DND-41 (cell line): ENCODE data around the gene GAB1.

ENCODE experiments used
- ATAC-seq: fragments of 200-7000 bp; cut with Tn5 transposase; 3 replicates; pipeline ENCODE4 v1.9.1; 2021; ENCODE audit warnings: low read depth; ENCODE audit not compliant: insufficient read depth
- DNase-seq: peaks from one replicate; pipeline ENCODE4 v3.0.0-alpha.2; 2020
- H2AFZ ChIP-seq: 2 replicates; pipeline ENCODE4 v1.6.0; 2012; ENCODE audit warnings: low read depth, low read length
- H3K27ac ChIP-seq: 2 replicates; pipeline ENCODE4 v1.5.1; 2012; ENCODE audit warnings: low read length, inconsistent platforms
- H3K27me3 ChIP-seq: fragments of 200-600 bp; sonication (generic); 2 replicates; pipeline ENCODE4 v1.6.0; 2012; ENCODE audit warnings: low read length, mild to moderate bottlenecking, inconsistent platforms; ENCODE audit not compliant: insufficient read depth, poor library complexity
- H3K36me3 ChIP-seq: 2 replicates; pipeline ENCODE4 v1.5.1; 2012; ENCODE audit warnings: low read length, inconsistent platforms; ENCODE audit not compliant: insufficient read depth
- H3K4me1 ChIP-seq: 2 replicates; pipeline ENCODE4 v1.5.1; 2012; ENCODE audit warnings: mild to moderate bottlenecking, low read length; ENCODE audit not compliant: insufficient read depth
- H3K4me2 ChIP-seq: 2 replicates; pipeline ENCODE4 v1.6.0; 2012; ENCODE audit warnings: mild to moderate bottlenecking, moderate library complexity, low read length, inconsistent platforms; ENCODE audit not compliant: insufficient read depth
- H3K4me3 ChIP-seq, 2 experiments: fragments of 200-600 bp in 1 of 2; shearing (Covaris generic) in 1 of 2; 2 replicates each; pipeline ENCODE4 v1.5.1; 2012 to 2016; ENCODE audit warnings: inconsistent platforms in 2 of 2, low read length in 2 of 2, mild to moderate bottlenecking in 2 of 2, low read depth in 1 of 2, moderate library complexity in 1 of 2
- H3K79me2 ChIP-seq: 2 replicates; pipeline ENCODE4 v1.6.0; 2012; ENCODE audit warnings: low read length, inconsistent platforms; ENCODE audit not compliant: insufficient read depth
- H3K9ac ChIP-seq: 2 replicates; pipeline ENCODE4 v1.6.0; 2012; ENCODE audit warnings: low read depth, mild to moderate bottlenecking, inconsistent platforms, low read length, moderate library complexity
- H3K9me3 ChIP-seq: 2 replicates; pipeline ENCODE4 v1.5.1; 2012; ENCODE audit warnings: low read length, moderate library complexity, mild to moderate bottlenecking, inconsistent platforms; ENCODE audit not compliant: insufficient read depth, severe bottlenecking
- H4K20me1 ChIP-seq: 2 replicates; pipeline ENCODE4 v1.6.0; 2012; ENCODE audit warnings: low read length; ENCODE audit not compliant: insufficient read depth
- EZH2 ChIP-seq: IDR thresholded peaks from 3 replicates; pipeline ENCODE4 v1.6.1; 2012; ENCODE audit warnings: borderline replicate concordance, low read depth, mild to moderate bottlenecking, moderate library complexity, low read length, inconsistent platforms; ENCODE audit not compliant: severe bottlenecking
- TF ChIP-seq, protein P1 (sequence below): IDR thresholded peaks from 2 replicates; pipeline ENCODE4 v1.5.1; 2012; ENCODE audit warnings: borderline replicate concordance, low read length, moderate library complexity, mild to moderate bottlenecking; ENCODE audit not compliant: poor library complexity, severe bottlenecking; ENCODE audit errors: extremely low read depth

Gene GAB1

DNA sequence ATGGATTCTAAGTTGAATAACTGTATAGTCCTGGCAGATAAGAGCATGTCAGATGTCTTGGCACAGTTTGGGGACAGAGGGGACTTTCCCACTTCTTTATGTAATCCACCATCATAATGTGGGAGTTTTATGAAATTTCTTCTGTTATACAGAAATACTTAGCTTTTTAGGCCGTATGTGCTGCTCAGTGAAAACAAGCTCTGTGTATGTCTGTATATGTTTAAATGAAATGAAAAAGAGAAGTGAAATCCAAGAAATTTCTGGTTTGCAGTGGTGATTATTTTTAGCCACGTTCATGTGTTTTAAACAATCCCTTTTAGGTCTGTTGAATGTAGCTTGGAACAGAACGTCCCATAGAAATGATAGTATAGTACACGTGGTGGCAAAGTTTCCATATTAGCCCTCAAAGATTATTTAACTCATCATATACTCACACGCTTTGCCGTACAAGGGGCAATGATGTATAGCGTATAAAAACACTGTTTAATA, 41.0 kb downstream of the GAB1 start:
- DNase-seq (no peak), ATAC-seq (no peak)
- Histone ChIP-seq H3K4me3 (no peak overlapping the region), H3K9ac (no peak overlapping the region), H3K79me2 (no peaks in the 10 kb centered on the region), H3K4me2 (no peak overlapping the region), H3K9me3 (no peaks in the 10 kb centered on the region), H3K36me3 (no peaks in the 10 kb centered on the region), H2AFZ (no peak overlapping the region), H3K4me1 (no peaks in the 10 kb centered on the region), H3K27ac (no peak overlapping the region), H3K27me3 (peaks cover 4% of the 10 kb centered on the region), H4K20me1 (no peaks in the 10 kb centered on the region)
- TF ChIP-seq, protein P1, sequence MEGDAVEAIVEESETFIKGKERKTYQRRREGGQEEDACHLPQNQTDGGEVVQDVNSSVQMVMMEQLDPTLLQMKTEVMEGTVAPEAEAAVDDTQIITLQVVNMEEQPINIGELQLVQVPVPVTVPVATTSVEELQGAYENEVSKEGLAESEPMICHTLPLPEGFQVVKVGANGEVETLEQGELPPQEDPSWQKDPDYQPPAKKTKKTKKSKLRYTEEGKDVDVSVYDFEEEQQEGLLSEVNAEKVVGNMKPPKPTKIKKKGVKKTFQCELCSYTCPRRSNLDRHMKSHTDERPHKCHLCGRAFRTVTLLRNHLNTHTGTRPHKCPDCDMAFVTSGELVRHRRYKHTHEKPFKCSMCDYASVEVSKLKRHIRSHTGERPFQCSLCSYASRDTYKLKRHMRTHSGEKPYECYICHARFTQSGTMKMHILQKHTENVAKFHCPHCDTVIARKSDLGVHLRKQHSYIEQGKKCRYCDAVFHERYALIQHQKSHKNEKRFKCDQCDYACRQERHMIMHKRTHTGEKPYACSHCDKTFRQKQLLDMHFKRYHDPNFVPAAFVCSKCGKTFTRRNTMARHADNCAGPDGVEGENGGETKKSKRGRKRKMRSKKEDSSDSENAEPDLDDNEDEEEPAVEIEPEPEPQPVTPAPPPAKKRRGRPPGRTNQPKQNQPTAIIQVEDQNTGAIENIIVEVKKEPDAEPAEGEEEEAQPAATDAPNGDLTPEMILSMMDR, result no peak
- no peak for TF ChIP-seq EZH2

- H3K27ac ChIP-seq, result no peak overlapping the region
- no peaks in the 10 kb centered on the region for H4K20me1 ChIP-seq
- no peak for ATAC-seq
- H3K79me2 ChIP-seq, result no peaks in the 10 kb centered on the region
- no peak for DNase-seq
- no peaks in the 10 kb centered on the region for H3K4me1 ChIP-seq
- H3K9ac ChIP-seq, result no peak overlapping the region
- TF ChIP-seq, protein P1, result no peak
- TF ChIP-seq EZH2, result no peak
- no peak overlapping the region for H3K4me3 ChIP-seq
- no peaks in the 10 kb centered on the region for H3K36me3 ChIP-seq
- H3K9me3 ChIP-seq, result no peaks in the 10 kb centered on the region
- peaks cover 4% of the 10 kb centered on the region for H3K27me3 ChIP-seq
- no peak overlapping the region for H2AFZ ChIP-seq
- no peak overlapping the region for H3K4me2 ChIP-seq
Observed at GRCh38 chr4:143380629-143381028, 44.0 kb downstream of the GAB1 start.

DNA sequence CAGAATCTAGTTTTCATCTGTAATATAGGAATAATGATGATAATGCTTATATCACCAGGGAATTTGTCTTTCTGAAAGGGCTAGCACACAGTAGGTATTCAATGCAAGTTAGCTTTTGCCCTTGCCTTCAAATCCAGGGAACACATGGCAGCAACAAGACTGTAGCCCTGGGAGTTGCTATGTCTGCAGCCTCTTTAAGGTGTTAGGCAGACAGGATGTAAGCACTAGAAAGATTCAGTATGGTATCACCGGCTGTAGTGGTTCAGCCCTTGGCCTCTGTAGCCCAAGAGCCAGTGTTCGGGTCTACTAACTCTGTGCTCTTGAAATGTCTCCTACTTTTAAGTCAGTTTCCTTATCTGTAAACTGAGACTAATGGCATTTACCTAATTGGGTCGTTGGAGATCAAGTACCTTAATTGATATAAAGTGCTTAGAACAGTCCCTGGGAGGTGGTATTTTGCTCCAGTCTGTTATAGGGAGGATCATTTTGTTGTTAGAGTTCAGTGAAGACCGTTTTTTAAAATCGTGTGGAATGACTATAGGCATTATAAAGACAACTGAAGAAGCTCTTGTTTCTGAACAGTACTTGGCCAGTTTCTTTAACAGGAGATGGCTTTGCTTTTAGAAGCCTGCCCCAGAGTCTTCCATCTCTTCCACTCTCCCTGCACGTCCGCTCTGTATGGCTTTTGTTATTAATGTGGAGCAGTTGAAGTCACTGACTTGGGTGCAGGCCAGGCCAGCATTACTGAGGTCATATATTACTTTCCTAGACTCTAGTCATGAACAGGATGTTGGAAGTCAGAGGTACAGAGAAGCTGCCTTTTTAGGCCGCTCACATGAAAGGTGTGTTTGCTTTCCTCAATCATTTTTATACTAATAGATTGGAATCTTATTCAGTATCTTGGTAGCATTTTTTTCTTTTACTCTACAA, 44.8 kb downstream of the GAB1 start:
- 0 out of 3 replicates have a peak, but pooled peaks have one; percentile 42 for ATAC-seq
- Histone ChIP-seq H4K20me1 (no peaks in the 10 kb centered on the region), H3K4me1 (no peaks in the 10 kb centered on the region), H3K79me2 (no peaks in the 10 kb centered on the region), H3K27me3 (peaks cover 4% of the 10 kb centered on the region), H3K4me2 (no peak overlapping the region), H2AFZ (no peak overlapping the region), H3K4me3 (no peak overlapping the region), H3K9ac (no peak overlapping the region), H3K9me3 (no peaks in the 10 kb centered on the region), H3K27ac (no peak overlapping the region), H3K36me3 (no peaks in the 10 kb centered on the region)
- DNase-seq, result no peak
- TF ChIP-seq EZH2, result no peak
- TF ChIP-seq, protein P1, result no peak
